ENCODE measurements around the gene CADPS.

Gene CADPS

DNA sequence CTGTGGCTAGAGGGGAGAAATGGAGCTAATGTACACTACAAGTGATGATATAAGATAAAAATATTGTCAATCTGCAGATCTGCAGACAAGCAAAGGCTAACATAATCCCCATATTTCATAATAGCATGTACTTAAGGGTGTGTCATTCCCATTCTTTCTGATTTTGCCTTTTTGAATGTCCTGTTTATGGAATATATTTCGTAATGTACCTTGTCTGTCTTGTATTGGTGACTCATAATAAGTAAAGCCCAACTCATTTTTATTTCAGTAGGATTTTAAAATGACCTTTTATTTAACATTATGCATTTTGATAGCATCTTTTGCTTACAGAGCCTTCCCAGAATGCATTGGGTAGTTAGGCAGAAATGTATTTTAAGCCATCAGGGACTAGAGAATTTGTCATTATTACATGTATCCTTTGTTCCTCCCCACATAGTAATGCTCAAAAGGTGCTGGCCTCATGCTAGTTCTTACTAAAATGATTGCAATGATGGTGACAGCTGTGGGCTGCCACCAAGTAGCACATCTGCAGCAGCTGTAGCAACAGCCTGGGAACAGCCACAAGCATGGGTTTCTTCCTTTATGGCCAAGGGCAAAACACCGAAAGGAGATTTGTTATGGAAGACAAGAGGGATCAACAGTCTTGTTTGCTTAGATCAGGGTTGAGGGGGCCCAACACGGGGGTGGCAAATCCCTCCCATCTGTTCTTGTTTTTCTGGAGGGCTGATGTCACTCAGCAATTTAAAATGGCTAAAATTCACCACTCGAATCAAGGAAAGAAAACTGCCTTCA lies 188.5 kb downstream of the CADPS start:
- DNase-seq (ENCODE audit: low read depth) = peak; percentile 56

DNA sequence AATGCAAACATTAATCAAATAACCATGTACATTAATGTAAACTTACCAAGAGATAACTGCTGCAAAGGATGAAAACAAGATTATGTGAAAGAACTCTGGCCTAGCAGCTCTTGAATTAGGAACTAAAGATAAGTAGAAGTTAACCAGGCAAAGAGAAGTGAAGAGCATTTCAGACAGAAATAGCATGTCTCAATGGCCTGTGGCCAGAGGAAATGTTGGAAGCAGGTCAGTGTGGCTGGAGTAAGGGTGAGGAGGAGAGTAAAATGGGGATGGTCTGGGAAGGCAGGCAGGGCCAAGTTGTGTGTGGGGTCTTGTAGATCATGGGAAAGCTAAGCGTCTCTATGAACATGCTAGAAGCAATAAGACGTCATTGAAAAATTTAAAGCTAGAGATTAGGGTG lies 192.4 kb downstream of the CADPS start:
- DNase-seq (ENCODE audit: low read depth) = no peak

DNA sequence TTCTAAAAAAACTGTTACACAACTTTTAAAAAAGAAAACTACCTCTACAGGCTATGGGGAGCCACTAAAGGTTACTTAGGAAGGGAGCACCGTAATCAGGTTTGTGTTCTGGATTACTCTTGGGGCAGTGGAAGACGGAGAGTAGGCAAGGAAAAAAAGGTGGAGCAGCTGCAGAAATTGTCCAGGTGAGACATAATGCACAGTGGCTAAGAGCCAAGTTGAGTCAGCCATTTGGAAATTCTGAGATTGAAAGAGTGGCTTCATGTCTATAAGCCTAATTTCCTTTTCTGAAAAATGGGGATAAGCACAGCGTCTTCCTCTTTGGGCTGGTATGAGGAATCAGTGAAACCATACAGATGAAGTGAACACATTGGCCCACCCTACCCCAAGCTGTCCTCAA lies 195.2 kb downstream of the CADPS start:
- DNase-seq (ENCODE audit: low read depth) = no peak

DNA sequence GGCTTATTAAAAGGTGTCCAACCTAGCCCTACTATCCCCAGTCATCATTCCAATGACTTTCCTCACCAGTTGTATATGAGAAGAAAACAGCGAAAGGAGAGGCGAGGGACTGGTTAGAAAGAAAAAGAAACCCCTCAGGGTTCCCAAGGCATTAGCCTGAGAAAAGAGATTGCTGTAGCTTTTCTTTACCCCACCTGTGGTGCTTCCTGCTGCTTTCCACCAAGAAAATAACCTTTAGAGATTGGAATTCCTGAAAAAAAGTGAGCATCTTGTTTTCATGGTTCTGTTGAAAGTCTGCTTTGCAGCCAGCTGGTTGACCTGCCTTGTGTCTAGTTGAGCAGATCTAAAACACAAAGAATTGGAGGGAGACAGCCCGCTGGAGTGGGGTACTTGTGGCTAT lies 196.4 kb downstream of the CADPS start:
- DNase-seq (ENCODE audit: low read depth) = no peak

DNA sequence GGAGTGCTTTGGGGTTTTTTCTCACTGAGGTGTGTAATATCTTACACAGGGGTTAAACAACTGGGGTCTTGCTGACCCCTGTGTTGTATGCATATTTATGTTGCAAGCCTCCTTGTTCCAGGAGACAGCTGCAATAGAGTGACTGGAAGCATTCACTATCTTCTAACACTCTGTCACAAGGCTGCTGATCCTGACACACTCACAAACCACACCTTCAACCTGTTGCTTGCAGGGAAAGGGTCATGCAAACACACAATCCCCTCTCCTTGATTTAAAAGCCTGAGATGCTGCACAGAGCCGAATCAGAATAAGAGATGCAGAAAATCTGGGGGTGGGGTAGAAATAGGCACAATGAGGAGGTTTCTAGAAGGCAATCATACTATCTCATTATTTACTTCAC lies 197.3 kb downstream of the CADPS start:
- DNase-seq (ENCODE audit: low read depth) = no peak

DNA sequence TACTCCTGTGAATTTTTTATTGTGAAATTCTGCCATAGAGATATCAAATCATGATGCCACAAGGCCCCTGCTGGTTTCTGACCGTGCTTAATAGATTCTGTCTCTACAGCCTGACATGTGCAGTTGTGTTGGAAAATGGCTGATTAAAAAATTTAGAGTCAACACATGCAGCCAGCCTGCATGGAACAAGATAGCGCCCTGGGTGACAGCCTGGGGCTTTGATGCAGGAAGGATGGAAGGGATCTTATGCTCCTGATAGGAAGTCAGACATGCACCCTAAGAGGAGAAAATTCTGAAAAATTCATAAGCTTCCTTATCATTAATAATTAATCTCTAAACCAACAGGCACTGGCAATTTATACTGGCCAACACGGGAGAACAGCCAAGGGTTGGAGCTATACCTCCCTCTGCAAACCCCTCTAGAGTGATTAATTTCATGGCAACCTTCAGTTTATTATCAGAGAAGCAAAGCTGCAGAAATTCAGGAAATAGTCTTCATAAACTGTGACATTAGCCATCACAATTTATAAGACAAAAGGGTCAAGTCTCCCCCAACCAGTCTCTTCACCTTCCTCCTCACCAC lies 198.4 kb downstream of the CADPS start:
- no peak for DNase-seq (ENCODE audit: low read depth)

DNA sequence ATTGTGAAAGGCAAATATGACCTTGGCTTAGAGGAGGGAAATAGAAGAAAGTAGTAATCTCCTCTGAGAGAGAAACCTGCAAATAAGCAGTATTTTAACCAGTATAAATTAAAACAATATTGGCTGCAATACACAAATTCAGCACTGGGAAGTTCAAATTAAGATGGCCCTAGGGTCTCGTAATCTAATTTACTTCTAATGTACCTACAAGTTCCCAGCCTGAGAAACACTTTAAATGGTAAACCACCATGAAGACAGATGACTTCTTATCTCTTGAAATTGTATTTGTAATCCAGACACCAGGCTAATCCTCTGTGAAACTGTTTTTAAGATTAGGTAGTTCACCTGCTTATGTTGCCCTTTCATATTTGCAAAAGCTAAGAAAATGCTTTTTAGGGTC lies 199.7 kb downstream of the CADPS start:
- DNase-seq (ENCODE audit: low read depth) = no peak

DNA sequence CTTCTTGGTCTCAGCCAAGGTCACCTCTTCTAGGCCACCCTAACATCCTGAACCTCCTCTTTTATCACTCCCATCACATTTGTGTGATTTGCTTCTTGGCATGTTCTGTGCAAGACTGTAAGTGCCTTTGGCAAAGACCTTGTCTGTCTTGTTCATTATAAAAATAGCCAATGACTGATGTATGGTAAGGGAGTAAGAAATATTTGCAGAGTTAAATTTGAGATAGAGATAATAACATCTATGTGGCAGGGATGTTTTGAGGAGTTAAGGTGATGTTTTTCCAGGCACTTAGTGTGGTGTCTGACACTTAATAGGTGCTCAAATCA lies 202.3 kb downstream of the CADPS start:
- DNase-seq (ENCODE audit: low read depth) = no peak

DNA sequence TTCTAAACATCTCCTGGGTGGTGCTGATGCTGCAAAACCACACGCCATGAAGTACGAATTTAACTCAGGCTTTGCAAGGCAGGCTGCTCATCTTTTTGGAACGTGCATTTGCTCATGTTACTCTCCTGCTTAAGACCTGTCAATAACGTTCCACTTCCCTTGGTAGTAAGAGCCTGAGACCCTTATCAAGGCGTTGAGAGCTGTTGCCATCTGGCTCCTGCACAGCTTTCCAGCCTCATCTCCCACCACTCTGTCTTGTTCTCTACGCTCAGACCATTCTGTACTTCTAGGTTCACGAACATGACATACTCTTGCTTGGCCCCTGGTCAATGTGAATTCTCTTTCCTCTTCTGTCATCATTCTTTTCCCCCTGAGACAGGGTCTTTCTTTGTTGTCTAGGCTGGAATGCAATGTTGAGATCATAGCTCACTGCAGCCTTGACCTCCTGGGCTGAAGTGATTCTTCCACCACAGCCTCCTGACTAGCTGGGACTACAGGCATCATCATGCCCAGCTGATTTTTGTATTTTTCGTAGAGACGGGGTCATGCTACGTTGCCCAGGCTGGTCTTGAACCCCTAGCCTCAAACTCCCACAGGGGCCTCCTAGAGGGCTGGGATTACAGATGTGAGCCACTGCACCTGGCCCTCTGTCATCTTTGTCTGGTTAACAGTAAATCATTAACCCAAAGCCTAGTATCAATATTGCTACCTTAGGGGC lies 202.8 kb downstream of the CADPS start:
- no peak for DNase-seq (ENCODE audit: low read depth)

DNA sequence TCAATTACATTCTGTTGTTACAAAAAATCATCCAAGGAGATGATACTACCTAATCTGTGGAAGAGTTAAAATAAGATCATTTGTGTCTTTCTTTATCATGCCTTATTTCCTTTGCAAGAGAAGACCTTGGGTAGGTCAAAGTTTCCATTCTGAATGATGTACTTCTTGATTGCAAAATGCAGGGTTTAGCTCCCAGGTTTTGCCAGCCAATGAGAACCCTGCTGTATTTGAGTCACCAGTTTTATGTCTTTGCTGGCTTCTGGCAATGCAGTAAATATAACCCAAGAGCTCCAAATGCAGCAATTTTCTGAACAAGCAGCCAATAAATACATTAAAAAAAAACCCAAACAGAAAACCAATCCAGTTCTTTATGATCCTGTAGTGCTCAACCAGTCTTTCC lies 204.9 kb downstream of the CADPS start:
- no peak for DNase-seq (ENCODE audit: low read depth)

DNA sequence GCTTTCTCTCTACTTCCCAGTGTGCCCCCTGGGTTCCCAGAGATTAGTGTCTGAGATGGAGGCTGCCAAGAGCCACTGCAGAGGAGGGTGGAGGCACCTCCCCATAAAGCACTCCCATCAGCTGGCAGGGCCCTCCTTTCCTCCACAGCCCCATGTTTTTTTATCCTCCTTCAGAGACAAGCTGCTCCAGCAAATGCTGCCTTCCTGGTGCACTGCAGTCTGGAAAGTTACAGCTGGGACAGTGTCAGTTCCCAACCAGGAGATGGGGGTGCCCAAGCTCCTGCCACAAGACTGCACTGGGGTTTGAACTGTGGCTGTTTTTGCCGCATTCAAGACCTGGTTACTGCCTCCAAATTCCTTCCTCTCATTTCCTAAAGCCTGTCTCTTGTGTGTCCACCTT lies 206.1 kb downstream of the CADPS start:
- no peak for DNase-seq (ENCODE audit: low read depth)

DNA sequence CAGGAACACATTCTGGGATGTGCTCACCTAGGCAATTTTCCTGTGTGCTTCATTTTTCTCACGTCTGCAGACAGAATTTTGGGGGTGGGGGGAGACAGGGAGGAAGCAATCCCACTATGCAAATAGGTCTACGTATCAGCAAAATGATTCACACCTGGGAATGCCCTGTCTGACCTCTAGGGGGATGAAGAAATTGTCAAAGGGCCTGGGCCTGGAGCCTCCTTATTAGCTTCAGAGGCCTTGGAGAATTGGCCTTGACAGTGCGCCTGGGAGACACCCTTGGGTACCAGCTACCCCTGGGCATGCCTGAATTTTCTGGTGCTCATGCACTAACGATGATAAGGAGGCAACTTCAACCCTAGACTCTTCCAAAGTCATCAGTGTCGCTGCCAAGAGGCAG lies 207.5 kb downstream of the CADPS start:
- DNase-seq (ENCODE audit: low read depth) = no peak

DNA sequence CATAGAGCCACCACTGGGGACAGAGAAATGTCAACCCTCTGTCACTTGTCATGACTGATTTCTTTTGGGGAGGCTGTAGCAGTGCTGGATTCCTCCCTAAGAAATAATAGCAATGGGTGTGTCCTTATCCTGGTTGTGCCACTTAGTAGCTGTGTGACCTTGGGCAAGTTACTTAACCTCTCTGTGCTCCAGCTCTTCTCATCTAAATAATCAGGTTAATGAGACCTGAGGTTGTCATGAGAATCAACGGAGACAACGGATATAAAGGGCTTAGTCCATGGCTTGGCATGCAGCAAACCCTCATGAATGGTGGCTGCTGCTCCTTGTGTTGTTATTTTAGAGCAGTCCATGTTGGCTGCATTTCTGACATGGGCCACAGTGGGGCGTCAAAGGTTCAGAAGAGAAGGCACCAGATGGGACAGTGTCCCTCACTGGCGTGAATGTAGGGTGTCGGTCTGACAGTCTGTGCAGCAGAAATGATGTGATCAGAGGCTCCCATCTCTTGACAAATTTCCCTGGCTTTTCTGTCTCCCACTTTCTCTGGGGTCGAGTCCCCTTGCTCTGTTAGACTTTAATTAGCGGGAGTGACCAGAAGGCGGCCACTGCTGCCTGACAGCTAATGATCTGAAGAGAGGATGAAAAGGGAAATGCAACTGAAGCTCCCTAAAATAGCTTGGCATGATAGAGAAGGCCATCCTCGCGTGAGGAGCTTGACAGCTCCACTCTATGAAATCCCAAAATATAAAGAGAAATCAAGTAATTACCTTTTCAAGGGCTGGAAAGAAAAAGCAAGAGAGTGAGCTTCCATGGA lies 209.4 kb downstream of the CADPS start:
- DNase-seq (ENCODE audit: low read depth) = no peak

DNA sequence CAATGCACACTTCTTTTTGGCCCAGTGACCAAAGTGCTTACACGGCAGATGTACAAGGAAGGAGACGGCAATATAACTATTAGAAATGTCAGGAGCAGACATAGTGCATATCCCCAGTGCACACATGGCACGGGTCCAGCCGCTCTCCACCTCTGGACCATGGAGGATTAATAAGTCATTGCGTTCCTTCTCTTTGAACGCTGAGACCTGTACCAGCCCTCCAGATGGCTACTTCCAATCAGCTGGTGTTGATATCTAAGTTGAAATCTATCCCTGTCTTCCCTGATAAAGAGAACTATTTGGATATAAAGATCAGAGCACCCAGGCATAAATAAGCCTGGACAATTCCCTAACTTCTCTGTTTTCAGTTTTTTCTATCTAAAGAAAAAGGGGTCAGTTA lies 212.5 kb downstream of the CADPS start:
- no peak for DNase-seq (ENCODE audit: low read depth)

DNA sequence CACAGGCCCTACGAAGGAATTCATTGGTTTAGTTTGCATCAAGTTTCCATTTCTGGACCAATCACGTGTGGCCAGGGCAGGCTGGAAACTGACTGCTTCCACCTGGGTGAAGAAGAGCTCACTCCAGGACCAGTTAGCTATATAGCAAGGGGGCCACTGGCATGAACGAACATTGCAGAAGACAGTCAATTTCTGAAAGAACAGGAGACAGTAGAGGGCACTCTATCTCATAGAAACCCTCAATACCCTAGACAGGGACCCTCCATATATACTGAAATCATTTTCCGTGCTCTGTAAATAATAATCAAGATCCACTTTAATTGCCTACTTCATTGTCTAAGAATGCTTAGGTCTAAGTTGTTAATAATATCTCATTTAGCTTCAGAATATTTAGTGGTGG lies 215.6 kb downstream of the CADPS start:
- DNase-seq (ENCODE audit: low read depth) = no peak

DNA sequence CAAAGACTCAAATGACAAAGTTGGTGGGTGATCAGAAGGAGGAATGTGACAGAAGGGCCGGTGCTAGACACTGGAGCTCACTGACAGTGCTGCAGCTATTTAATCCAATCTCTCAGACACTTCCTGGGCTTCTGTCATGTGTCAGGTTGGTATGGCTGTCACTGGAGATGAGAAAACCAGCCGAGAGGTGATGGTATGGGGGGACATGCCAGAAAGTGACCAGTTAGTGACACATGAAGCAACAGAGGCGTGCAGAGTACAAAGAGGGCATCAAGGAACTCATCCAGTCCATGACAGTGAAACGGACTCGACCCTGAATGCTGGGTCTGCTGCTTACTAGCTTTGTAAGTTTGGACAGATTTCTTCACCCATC lies 219.5 kb downstream of the CADPS start:
- DNase-seq (ENCODE audit: low read depth) = no peak

DNA sequence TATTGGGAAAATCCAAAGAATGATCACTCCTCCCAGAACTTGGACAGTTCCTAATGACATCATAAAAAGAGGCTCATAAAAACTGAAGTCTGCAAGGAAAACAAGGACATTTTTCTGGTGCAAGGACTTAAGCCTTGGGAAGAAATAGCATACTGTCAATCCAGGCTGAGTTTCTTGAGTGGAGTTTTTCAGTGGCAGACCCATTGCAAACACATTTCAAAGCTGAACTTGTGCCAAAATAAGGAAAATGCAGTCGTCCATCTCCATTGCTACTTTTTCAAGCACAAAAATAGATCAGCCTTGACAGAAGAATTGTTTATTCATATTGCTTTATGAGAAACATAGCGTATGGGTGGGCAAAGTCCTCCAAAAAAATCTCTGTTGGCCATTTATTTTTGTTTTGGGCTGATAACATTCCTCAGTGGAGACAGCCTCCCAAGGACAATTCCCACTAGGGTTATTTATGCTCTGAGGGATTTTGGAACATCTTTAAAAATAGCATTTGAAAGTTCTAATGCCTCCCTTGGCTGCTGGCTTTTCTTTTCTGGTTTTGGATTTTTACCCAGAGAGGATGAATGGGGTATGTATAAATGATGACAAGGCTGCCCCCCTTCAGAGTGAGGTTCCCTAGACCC lies 220.0 kb downstream of the CADPS start:
- no peak for DNase-seq (ENCODE audit: low read depth)

DNA sequence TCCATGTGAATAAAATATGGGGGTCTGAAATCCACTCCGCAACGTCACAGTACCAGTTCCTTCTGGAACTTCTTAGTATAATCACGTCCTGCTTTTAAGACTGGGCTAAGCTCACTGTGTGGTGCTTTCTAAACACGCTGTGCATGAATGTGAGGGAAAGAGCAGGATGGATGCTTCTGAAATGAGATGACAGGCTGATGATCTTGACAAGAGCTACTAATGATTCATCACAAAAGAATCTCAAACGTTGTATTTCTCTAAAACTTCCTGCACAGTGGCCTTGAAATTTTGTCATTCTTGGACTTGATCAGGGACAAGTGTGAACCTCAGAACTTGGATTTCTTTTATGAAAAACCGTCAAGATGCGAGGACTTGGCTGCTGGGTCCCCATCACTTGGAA lies 221.4 kb downstream of the CADPS start:
- no peak for DNase-seq (ENCODE audit: low read depth)

DNA sequence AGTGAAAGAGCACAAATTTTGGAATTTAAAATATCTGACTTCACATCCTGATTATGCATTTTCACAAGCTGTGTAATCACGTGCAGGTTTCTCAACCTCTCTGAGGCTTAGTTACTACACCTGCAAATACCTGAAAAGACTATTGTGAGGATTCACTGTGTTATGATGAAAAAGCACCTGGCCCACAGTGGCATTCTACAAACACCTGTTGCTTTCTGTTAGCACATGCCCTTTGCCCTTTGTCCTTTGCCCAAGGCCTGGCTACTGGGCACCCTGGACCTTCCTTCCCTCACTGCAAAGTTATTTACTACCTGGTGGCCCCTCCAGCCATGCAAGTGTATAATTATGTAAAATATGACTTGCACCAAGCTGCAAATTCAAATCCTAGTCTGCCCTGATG lies 227.5 kb downstream of the CADPS start:
- no peak for DNase-seq (ENCODE audit: low read depth)

DNA sequence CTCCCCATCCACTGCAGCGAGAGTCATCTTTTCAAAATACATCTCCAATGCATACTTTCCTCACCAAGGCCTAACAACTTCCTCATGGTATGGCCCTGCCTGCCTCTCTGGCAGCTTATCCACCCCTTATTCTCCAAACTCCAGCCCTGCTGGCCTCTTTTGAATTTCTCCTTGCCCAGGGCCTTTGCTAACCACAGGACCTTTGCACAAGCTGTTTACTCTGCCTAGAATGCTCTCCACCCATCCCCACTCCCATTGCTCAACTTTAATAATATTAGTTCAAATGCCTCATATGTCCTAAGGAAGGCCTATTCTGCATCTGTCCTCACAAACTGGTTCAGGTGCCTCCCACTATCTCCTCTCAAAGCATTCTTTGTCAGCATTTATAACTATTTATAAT lies 230.7 kb downstream of the CADPS start:
- DNase-seq (ENCODE audit: low read depth) = no peak

DNA sequence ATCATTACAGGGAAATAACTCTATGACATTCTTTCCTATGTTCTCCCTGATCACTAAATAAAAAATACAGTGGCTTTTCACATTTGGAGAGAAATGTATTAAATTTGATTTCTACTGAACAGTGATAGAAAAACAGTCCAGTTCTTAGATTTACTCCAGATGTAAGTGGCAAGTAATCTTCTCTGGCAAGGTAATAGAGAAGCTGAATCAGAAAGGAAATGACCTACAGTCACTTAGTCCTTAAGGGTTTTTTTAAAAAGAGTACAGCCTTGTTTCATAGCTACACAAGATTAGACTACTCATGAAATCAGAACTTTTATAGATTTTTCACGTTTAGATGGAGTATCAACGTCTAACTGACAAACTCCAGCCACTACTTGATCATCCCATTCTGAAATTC lies 236.9 kb downstream of the CADPS start:
- no peak for DNase-seq (ENCODE audit: low read depth)

DNA sequence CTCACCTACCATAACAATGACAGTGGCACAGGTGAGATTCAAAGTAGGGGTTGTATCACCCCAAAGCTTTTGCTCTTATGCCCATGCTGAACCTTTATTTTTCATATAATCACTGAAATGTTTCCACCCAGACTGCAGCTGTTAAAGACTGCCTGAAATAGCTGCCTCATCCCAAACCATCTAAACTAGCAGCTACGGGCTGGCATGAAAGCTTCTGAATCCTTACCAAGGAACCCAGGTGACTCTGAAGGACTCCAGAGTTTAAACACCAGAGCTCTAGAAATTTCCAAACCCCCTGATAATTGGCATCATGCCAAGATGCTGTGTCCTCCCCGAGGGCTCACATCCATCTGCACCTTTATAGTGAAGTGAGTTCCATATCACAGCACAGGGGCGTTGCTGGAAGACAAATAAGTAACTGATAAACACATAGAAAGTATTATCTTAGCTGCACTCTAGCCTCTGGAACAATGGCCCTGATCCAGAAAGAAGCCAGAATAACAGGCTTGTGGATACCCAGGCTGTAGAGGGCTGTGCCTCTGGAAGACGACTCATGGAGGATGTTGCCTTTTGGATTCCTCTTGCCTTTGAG lies 238.9 kb downstream of the CADPS start:
- no peak for DNase-seq (ENCODE audit: low read depth)
